ENCODE measurements around the gene AUTS2. TPM values are rescaled to one million over a fixed set of nuclear protein-coding genes. Genes with fewer than 3 reads are reported as not detected.

Gene AUTS2
- total RNA-seq, 4 donors from 2014 or later = 29.8 to 114 (median 59.4) TPM

- Histone ChIP-seq H3K9me3 (no peaks in the 10 kb centered on the region), H3K4me1 (peaks cover 0 to 36% (median 3%) of the 10 kb centered on the region in 4 donors), H3K4me3 (no peak overlapping the region), H3K27me3 (peaks cover 16% of the 10 kb centered on the region), H3K36me3 (no peaks in the 10 kb centered on the region), H3K27ac (no peak overlapping the region)
- intact Hi-C loops (cut with DNase I; ENCODE audit: low total_unique reads) (no loop called here), in situ Hi-C loops (cut with MboI; ENCODE audit: low pct_ligation_motif_present in 1 of 4, low pct_unique_long_range_greater_than_20kb in 1 of 4, low sequenced_read_pairs in 3 of 4) (loop anchor here in 3 of 4 donors (25.0 kb wide), 3 partner anchors 511 to 661 kb away; no protein-coding TSS in a partner anchor)
- 14 to 20% methylated on average over 2 of the region's 2 CpGs for WGBS, 2 donors (ENCODE audit: low coverage in 1 of 2)
- no peak for DNase-seq
- TF ChIP-seq CTCF (IDR thresholded peaks at IDR 0.05) (peak; percentile 73 to 79 (median 77)), POLR2A (IDR thresholded peaks at IDR 0.05) (no peak)
These were observed 1100.1 kb downstream of the AUTS2 start for GRCh38 chr7:70698219-70698832.

GRCh38 chr7:70699271-70699670 lies 1101.0 kb downstream of the AUTS2 start:
- TF ChIP-seq EP300 (IDR thresholded peaks at IDR 0.05; ENCODE audit: low read depth) (no peak), POLR2A (IDR thresholded peaks at IDR 0.05) (no peak), CTCF (IDR thresholded peaks at IDR 0.05) (no peak), POLR2AphosphoS5 (IDR thresholded peaks at IDR 0.05) (no peak)
- no peak for DNase-seq
- Histone ChIP-seq H3K4me1 (peaks cover 0 to 33% (median 0%) of the 10 kb centered on the region in 4 donors), H3K4me3 (no peak overlapping the region), H3K9me3 (no peaks in the 10 kb centered on the region), H3K36me3 (no peaks in the 10 kb centered on the region), H3K27ac (no peak overlapping the region), H3K27me3 (peaks cover 16% of the 10 kb centered on the region)
- in situ Hi-C loops (cut with MboI; ENCODE audit: low pct_ligation_motif_present in 1 of 4, low pct_unique_long_range_greater_than_20kb in 1 of 4, low sequenced_read_pairs in 3 of 4) (loop anchor here in 3 of 4 donors (25.0 kb wide), 3 partner anchors 512 to 662 kb away; no protein-coding TSS in a partner anchor), intact Hi-C loops (cut with DNase I; ENCODE audit: low total_unique reads) (no loop called here)
- WGBS, 2 donors (ENCODE audit: low coverage in 1 of 2) = 78 to 92% methylated on average over 3 of the region's 3 CpGs

GRCh38 chr7:70700055-70700940 lies 1102.0 kb downstream of the AUTS2 start:
- Histone ChIP-seq H3K4me1 (peaks cover 0 to 33% (median 0%) of the 10 kb centered on the region in 4 donors), H3K4me3 (no peak overlapping the region), H3K27ac (no peak overlapping the region), H3K36me3 (no peaks in the 10 kb centered on the region), H3K27me3 (peaks cover 10% of the 10 kb centered on the region), H3K9me3 (no peaks in the 10 kb centered on the region)
- no peak for TF ChIP-seq POLR2AphosphoS5 (IDR thresholded peaks at IDR 0.05)
- no peak for TF ChIP-seq POLR2A (IDR thresholded peaks at IDR 0.05)
- no peak for TF ChIP-seq CTCF (IDR thresholded peaks at IDR 0.05)
- TF ChIP-seq EP300 (IDR thresholded peaks at IDR 0.05; ENCODE audit: low read depth) = no peak
- in situ Hi-C loops (cut with MboI; ENCODE audit: low pct_ligation_motif_present in 1 of 4, low pct_unique_long_range_greater_than_20kb in 1 of 4, low sequenced_read_pairs in 3 of 4) = no loop called here
- intact Hi-C loops (cut with DNase I; ENCODE audit: low total_unique reads) = no loop called here
- WGBS, 2 donors (ENCODE audit: low coverage in 1 of 2) = 64 to 75% methylated on average over 11 of the region's 11 CpGs
- no peak for DNase-seq

- TF ChIP-seq POLR2A (IDR thresholded peaks at IDR 0.05) = no peak
- no peak for TF ChIP-seq EP300 (IDR thresholded peaks at IDR 0.05; ENCODE audit: low read depth)
- no peak for TF ChIP-seq POLR2AphosphoS5 (IDR thresholded peaks at IDR 0.05)
- TF ChIP-seq CTCF (IDR thresholded peaks at IDR 0.05) = no peak
- Histone ChIP-seq H3K9me3 (no peaks in the 10 kb centered on the region), H3K36me3 (no peaks in the 10 kb centered on the region), H3K4me1 (peaks cover 0 to 29% (median 0%) of the 10 kb centered on the region in 4 donors), H3K4me3 (no peak overlapping the region), H3K27me3 (peaks cover 3% of the 10 kb centered on the region), H3K27ac (no peak overlapping the region)
- intact Hi-C loops (cut with DNase I; ENCODE audit: low total_unique reads) (no loop called here), in situ Hi-C loops (cut with MboI; ENCODE audit: low pct_ligation_motif_present in 1 of 4, low pct_unique_long_range_greater_than_20kb in 1 of 4, low sequenced_read_pairs in 3 of 4) (no loop called here)
- no peak for DNase-seq
- WGBS, 2 donors (ENCODE audit: low coverage in 1 of 2) = 64% methylated on average over 6 of the region's 6 CpGs; no CpG with 5 or more reads in 1 of the 2 donors
These were observed 1102.7 kb downstream of the AUTS2 start for GRCh38 chr7:70700941-70701425.
